ENCODE measurements around the gene DUOX2.
"Not testable (repeated sequence)": the region's sequence is repeated elsewhere in the genome, so short reads cannot be mapped to it uniquely, and the experiment has no call there.

Gene DUOX2

DNA sequence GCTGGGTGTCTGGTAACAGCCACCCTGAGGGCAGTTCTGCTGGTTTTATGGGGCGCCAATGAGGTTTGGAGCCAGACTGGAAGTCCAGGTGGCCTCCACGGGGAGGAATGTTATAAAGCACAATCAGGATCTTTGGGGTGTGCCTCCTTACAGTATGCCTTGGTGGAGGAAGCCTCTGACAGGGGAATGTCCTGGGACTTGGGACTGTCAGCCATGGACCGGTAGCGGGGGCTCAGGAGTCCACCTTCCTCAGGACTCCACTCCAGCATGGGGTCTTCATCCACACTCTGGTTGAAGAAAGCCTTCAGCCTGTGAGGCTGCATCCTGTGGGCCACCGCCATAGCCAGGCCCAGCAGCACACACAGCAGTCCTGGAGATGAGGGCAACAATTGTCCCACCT, 5.0 kb upstream of the DUOX2 start:
- DNase-seq (ENCODE audit: low read depth) = no peak

DNA sequence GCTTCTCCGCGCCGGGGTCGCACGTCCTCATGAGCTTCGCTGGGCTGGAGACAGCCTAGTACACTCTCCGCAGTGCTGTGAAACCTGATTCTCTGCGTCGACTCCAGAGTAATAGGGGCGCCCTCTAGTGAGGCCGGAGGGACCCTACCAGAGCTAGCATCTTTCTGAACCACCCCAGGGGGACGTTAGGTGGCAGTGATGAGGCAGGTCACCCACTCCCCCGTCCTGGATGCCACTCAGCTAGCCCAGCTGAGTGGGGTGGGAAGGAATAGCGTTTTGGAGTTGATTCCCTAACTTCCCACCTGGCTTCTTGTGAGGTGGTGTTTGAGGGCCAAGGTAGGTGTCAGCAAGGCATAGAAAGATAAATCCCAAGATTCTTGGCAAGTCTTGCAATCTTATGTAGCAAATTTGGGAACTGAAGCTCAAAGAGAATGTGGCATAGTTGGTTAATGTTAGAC, 4.2 kb upstream of the DUOX2 start:
- peak; percentile 74 for DNase-seq (ENCODE audit: low read depth)

GRCh38 chr15:45117308-45118130, 3.5 kb upstream of the DUOX2 start:
- DNase-seq (ENCODE audit: low read depth) = no peak

DNA sequence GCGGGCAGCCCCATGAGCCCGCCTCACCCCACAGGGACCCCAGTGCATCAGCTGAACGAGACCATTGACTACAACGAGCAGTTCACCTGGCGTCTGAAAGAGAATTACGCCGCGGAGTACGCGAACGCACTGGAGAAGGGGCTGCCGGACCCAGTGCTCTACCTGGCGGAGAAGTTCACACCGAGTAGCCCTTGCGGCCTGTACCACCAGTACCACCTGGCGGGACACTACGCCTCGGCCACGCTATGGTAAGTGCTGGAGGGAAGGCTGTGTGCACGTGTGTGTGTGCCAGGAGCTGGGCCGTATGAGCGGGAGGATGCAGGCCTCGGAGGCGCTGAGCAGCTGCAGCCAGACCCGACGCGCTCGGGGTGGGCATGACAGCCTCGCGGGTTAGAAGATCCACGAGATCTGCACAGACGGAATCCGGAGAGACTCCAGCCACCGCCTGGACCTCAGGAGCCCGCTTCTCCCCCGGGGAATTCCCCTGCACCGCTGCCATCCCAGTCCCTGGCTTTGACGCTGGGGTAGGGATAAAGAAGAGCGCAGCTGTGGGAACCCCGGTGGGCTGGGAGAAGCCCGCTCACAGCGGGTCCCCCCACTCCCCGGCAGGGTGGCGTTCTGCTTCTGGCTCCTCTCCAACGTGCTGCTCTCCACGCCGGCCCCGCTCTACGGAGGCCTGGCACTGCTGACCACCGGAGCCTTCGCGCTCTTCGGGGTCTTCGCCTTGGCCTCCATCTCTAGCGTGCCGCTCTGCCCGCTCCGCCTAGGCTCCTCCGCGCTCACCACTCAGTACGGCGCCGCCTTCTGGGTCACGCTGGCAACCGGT, 2.7 kb upstream of the DUOX2 start:
- no peak for DNase-seq (ENCODE audit: low read depth)

DNA sequence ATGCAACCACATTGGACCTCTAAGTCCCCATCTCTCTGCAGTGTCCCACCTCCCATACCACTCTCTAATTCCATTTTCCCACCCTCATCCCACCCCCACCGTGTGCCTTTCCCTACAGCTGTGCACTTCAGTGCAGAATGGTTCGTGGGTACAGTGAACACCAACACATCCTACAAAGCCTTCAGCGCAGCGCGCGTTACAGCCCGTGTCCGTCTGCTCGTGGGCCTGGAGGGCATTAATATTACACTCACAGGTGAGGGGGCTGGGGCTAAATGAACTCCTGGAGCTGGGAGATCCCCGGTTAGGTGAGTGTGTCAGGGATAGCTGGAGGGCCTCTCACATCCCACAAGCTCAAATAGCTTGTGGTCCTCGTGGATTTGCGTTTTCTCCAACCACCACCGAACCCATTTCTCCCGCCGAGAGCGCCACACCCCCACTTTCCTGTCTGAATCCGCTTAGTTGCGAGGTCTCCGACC, 2.1 kb upstream of the DUOX2 start:
- no peak for DNase-seq (ENCODE audit: low read depth)

GRCh38 chr15:45115312-45115820, 1.4 kb upstream of the DUOX2 start:
- no peak for DNase-seq (ENCODE audit: low read depth)

- DNase-seq (ENCODE audit: low read depth) = no peak
Observed at GRCh38 chr15:45114751-45115085, 746 bp upstream of the DUOX2 start.

GRCh38 chr15:45113380-45113990, 487 bp downstream of the DUOX2 start:
- no peak for DNase-seq (ENCODE audit: low read depth)

- no peak for DNase-seq (ENCODE audit: low read depth)
Observed at GRCh38 chr15:45112591-45113379, 1.2 kb downstream of the DUOX2 start.

- no peak for DNase-seq (ENCODE audit: low read depth)
Observed at GRCh38 chr15:45112143-45112590, 1.8 kb downstream of the DUOX2 start.

DNA sequence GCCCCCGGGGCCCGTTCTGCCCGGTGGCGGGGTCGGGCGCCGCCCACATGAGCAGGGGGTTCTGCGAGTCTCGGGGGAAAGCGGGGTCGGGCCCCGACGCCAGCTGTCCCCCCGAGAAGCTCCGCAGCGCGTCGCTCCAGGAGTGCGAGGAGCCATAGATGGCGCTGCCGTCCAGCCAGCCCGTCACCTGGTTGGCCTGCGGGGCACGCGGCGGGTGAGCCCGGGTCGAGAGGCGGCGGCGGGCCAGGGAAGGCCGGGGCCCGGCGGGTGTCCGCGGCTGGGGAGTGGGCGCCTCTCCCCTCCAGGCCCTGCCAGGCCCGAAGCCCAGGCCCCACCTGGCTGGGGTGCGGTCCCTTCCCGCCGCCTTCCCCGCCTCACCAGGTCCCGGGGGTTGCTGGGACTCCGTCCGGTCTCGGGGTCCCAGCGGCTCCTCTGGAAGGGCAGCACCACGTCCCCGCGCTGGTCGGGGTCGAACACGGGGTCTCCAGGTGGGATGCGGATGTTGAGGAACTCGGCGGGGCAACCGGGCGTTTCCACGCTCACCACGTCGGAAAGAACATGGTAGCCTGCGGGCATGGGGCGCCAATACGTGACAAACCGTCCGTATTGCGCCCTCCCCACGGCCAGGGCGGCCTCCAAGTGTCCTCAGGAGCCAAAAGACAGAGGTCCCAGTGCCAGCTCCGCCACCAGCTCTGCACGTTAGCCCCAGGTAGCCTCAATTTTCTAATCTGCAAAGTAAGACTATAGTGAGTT, 2.4 kb downstream of the DUOX2 start:
- DNase-seq (ENCODE audit: low read depth) = no peak

GRCh38 chr15:45110256-45110820, 3.6 kb downstream of the DUOX2 start:
- DNase-seq (ENCODE audit: low read depth) = no peak

DNA sequence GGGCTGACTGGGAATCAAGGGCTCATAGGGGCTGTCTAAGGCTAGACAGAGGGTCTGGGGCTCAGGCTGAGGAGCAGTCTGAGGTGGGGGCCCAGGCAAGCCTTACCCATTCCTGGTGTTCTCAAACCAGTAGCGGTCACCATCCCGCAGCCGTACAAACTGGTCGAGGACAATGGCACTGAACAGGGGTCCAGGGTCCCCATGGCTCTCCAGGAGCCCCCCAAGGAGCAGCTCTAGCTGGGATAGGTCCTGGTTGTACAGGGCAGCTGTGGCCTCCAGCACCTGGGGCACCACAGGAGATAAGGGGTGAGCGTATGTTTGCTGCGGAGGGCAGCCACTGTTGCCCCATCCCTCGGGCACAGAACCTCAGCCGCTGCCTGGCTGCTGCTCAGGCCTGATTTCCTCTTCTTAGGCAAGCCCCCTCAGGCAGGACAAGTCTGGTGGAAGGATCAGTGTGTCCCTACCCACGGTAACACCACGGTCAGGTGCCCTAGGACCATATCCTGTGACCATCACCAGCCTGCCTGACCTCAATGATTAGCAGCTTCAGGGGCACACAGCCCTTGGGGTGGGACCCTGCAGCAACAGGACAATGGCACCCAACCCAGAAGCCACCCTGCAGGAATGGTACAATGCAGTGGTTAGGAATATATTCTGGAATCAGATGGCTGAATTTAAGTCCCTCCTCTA, 5.9 kb downstream of the DUOX2 start:
- DNase-seq (ENCODE audit: low read depth) = no peak

DNA sequence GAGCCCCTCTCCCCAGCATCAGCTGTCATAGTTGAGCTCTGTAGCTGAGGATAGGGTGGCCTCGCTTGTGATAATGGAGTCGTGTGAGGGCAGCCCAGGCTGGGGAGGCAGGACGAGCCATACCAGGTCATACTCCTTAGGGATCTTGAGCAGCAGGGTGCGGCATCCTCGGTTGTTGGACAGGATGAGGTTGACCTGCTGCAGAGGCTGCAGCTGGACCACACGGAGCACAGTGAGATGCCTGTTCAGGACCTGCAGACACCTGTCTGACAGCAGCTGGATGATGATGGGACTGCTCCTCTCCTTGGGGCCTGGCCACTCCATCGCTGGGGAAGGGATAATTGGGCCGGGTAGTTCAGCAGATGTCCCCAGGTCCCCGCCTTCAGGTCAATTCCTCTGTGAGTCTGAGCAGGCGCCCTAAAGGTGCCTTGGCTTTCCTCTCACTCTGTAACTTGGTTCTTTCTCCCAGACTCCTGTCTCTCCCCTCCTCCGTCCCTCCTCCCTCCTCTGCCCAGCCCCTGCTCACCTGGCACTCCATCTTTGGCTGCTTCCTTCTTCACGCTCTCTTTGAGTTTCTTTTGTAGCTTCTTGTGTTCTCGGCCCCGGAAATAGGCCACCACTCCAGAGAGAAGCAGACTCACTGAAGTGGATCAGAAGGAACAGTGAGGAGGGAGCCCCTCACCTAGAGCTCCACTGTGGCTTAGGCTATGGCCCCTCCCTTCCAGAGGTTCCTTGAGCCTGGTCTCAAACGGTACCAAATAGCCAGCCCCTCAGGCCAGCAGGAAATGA, 7.8 kb downstream of the DUOX2 start:
- no peak for DNase-seq (ENCODE audit: low read depth)

DNA sequence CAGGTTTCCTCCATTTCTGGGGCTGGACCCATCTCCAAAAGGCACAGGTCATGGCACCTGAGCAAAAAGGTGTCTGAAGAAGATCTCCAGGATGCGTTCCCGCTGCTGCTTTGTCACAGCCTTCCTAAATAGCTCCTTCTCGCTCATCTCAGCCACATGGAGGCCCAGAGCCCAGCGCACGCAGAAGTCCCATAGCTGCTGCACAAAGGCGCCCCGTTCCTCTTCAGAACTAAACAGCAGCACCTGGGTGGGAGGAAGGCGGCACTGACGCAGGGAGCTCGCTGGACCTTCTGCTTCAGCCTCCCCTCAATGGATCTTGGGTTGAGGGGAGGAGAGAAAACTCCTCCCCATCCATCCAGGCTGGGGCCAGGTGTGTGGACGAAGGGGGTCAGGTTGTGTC, 8.4 kb downstream of the DUOX2 start:
- no peak for DNase-seq (ENCODE audit: low read depth)

- not testable (repeated sequence) for DNase-seq (ENCODE audit: low read depth)
Observed at GRCh38 chr15:45104170-45104569, 9.8 kb downstream of the DUOX2 start.

DNA sequence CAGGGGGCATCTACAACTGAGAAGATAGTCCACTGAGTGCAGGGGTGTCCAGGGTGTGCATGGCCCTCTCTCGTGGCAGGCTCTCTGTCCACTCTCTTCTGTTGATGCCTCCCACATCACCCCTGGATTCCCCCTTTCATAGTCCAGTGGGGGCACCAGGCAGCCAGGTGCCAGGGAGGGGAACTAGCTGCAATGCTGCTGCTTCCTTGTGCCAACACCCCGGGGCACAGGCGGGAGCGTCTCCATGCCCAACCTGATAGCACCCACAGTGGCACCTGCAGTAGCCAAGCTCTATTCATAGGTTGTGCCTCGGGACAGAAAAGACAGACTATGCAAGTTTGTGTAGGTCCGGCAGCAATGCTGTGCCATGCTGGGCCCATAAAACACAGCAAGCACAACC, 11.7 kb downstream of the DUOX2 start:
- no peak for DNase-seq (ENCODE audit: low read depth)

DNA sequence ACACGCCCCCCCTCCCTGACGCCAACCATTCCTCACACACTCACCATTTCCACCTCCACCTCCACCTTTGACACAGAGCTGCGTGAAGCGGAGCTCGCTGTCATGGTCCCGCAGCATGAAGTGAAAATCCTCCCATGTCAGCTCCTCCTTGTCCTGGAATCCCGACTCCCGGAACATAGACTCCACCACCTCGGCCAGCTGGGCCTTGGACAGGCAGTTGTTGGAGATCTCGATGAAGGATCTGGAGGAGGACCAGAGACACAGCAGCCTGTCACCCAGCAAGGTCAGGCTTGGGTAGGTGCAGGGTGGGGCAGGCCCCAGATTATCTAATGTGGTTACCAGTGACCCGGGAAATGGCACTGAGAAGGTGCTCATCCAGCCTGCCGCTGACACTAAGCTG, 12.2 kb downstream of the DUOX2 start:
- DNase-seq (ENCODE audit: low read depth) = no peak

Measured in stimulated activated CD8-positive, alpha-beta memory T cell treated with anti-CD3 and anti-CD28 coated beads, Interleukin-12 subunit alpha, Interleukin-12 subunit beta, amount 100 ng/mL, for 1 hour (primary cell).